GM10266 (cell line): ENCODE results near the gene ZBTB14.
A peak's percentile ranks its signal among the peaks of the same experiment; 100 is the strongest.

Source experiments
- DNase-seq: peaks from one replicate; pipeline ENCODE4 v3.0.0; 2012; ENCODE audit errors: extremely low spot score
- TF ChIP-seq, protein P1 (sequence below): IDR thresholded peaks from 2 replicates; pipeline ENCODE4 v1.5.1; 2012; ENCODE audit warnings: mild to moderate bottlenecking, low read depth; ENCODE audit not compliant: control insufficient read depth, insufficient read depth; ENCODE audit errors: missing control alignments

Gene ZBTB14, protein sequence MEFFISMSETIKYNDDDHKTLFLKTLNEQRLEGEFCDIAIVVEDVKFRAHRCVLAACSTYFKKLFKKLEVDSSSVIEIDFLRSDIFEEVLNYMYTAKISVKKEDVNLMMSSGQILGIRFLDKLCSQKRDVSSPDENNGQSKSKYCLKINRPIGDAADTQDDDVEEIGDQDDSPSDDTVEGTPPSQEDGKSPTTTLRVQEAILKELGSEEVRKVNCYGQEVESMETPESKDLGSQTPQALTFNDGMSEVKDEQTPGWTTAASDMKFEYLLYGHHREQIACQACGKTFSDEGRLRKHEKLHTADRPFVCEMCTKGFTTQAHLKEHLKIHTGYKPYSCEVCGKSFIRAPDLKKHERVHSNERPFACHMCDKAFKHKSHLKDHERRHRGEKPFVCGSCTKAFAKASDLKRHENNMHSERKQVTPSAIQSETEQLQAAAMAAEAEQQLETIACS

DNA sequence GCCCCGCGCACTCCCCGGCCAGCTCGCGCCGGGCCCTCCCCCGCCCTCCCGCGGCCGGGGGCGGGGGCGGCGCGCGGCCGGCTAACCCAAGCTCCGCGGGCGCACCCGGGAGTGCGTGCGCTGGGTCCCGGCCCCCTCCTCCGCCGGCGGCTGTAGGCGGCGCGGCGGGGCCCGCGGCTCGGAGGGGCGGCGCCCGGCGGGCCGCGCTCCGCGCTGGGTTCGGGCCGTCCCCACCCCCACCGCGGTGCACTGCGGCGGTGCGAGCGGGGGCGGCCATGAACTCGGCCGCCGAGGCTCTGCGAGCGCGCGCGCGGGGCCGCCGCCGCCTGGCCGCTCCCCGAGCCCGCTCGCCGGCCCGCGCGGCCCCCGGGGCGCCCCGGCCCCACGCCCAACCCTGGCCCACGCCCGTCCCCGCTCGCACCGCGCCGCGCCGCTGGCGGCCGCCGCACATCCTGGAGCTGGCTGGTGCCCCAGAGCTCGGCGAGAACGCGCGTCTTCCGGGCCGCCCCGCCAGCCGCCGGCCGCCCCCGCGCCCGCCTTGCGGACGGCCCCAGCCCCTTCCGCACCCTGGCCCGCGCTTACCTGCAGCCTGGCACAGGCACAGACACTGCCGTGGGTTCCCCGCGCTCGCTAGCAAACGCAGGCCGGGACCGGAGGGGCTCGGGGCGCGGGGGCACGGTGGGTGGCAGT, at the start of gene ZBTB14:
ZBTB14 (minus strand) TSS at position 496 of the 690 bp plus-strand sequence. CDS start 2,480 bp downstream, outside the sequence.
- DNase-seq: peak; percentile 87

DNA sequence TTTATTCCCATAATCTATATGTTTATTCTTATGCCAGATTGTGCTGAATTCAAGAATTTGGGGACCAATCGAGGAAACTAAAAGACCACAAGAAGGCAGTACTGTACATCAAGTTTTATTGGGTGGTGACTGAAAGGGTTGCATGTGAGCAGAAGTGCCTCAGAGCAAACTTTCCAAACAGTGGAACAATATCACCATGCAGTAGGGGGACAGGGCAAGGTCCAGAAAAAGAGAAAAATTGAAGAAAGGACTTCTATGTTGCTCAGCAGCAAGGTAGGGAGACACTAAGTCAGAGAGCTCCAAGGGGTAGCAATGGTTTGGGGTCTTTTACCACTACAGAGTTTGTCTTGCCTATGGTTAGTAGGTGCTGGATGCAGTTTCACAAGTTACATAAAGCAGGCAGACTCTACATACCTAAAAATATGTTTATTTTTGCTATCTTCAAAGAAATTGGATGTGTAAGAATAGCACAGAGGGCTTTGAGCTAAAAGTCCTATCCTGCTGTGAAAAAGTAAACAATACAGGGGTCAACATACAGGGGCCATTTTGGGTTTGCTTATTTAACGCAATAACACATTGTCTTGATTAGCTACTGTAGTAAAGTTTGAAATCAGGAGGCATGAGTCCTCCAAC, 43.8 kb upstream of the ZBTB14 start:
- DNase-seq: no peak
- TF ChIP-seq, protein P1, sequence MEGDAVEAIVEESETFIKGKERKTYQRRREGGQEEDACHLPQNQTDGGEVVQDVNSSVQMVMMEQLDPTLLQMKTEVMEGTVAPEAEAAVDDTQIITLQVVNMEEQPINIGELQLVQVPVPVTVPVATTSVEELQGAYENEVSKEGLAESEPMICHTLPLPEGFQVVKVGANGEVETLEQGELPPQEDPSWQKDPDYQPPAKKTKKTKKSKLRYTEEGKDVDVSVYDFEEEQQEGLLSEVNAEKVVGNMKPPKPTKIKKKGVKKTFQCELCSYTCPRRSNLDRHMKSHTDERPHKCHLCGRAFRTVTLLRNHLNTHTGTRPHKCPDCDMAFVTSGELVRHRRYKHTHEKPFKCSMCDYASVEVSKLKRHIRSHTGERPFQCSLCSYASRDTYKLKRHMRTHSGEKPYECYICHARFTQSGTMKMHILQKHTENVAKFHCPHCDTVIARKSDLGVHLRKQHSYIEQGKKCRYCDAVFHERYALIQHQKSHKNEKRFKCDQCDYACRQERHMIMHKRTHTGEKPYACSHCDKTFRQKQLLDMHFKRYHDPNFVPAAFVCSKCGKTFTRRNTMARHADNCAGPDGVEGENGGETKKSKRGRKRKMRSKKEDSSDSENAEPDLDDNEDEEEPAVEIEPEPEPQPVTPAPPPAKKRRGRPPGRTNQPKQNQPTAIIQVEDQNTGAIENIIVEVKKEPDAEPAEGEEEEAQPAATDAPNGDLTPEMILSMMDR: no peak

More for the DNA sequence above, at the start of gene ZBTB14:
- TF ChIP-seq, protein P1: no peak

DNA sequence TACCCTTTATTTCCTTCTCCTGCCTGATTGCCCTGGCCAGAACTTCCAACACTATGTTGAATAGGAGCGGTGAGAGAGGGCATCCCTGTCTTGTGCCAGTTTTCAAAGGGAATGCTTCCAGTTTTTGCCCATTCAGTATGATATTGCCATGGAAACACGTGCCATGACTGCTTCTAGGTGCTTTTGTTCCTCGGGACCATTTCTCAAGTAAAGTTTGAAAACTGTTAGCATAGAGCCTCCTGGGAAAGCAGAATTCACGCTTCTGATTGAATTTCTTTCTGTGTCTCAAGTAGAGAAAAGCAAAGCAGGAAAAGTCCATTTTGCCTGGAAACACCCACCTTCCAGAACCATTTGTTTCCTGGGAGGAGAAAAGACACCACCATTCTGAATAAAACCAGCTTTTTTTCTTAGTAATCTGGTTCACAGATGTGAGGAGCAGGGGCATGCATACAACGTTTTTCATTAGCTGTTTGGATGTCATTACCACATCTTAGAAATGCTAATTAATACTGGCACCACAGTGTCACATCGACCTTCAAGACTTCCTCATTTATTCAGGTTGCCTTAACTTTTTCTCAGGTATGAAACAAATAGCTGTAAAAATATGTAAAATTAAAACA, 39.0 kb upstream of the ZBTB14 start:
- TF ChIP-seq, protein P1: no peak

DNA sequence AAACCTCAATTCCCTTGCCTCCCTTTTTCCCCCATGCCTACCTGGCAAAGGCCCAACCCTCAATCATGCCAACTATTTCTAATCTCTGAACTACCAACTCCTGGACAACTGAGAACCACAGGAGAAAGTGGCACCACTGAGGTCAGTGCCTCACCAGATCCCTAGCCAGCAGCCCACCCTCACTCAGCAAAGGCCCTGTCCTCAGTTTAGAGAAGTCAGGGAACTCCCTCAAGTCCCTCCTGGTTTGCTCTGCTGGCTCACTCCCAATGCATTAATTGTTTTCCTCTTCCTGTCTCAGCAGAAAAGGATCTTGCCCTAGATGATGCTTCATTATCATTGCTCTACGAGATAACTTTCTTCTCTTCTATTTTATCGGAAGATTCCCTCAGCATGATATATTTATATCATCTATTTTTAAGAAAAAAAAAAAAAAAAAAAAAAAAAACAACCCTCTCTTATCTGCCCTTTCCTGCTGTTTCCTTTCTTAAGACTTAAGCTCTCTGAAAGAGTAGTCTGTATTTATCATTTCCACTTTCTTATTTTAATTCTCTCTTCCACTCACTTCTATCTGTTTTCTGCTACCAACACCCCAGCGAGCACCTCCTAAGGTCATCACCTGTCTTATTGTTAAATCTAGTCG, 22.7 kb upstream of the ZBTB14 start:
- TF ChIP-seq, protein P1: no peak
- DNase-seq: no peak

More for the DNA sequence above, 39.0 kb upstream of the ZBTB14 start:
- no peak for DNase-seq

DNA sequence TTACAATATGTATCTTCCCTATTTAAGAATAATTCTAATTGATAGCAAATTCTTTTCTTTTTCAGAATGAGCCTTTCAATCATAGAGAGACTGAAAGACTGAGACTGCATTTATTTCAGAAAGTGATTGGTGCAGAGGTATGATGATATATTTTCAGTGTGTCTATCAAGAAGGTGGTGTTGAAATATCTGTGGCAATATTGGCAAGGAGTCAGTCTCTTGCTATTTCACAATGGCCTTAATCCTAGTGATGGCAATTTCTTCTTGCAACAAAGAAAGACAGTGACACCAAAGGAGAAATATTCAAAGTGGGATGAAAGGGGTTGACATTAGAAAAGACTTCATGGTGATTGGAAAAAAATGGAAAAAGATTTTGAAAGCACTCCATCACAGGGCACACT, 21.7 kb upstream of the ZBTB14 start:
- DNase-seq: no peak
- TF ChIP-seq, protein P1: no peak

DNA sequence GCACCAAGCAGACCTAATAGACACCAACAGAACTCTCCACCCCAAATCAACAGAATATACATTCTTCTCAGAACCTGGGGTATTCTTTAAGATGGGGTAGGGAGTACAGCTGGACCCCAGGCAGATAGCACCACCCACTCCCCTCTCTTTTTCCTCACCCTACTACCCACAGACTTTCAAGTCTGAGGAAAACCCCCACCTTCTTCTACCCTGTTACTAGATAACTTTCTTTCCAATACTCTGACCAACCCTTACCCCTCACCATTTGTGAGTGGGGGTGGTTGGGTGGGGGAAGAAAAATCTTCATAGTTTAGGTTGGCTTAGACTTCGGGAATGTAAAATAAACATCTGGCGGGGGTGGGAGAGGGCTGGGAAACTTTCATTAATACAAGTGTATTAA, 20.3 kb upstream of the ZBTB14 start:
- DNase-seq: no peak
- TF ChIP-seq, protein P1: no peak
